GM23338 (cell line): Measurements from ENCODE around the gene ENTREP3. TPM values are rescaled to one million over a fixed set of nuclear protein-coding genes. Genes with fewer than 3 reads are reported as not detected.

Experiments
- ATAC-seq: fragments of 200-7000 bp; cut with Tn5 transposase; 3 replicates; pipeline ENCODE4 v1.9.1; 2020
- DNase-seq: peaks from one replicate; pipeline ENCODE4 v3.0.0-alpha.2; 2015; ENCODE audit warnings: low spot score
- H2AFZ ChIP-seq: fragments of 200-600 bp; sonication (generic); 2 replicates; pipeline ENCODE4 v1.8.0; 2016; ENCODE audit warnings: antibody characterized with exemption, mild to moderate bottlenecking, moderate library complexity
- H3F3A ChIP-seq: fragments of 200-600 bp; sonication (generic); replicated peaks from 2 replicates; pipeline ENCODE4 v1.8.0; 2017; ENCODE audit warnings: antibody characterized with exemption, mixed run types, low read depth
- H3K27ac ChIP-seq: fragments of 200-600 bp; sonication (generic); 2 replicates; pipeline ENCODE4 v1.6.1; 2016; ENCODE audit warnings: low read depth
- H3K27me3 ChIP-seq: fragments of 200-600 bp; sonication (generic); 2 replicates; pipeline ENCODE4 v1.8.0; 2016; ENCODE audit warnings: mild to moderate bottlenecking, mixed run types, moderate library complexity; ENCODE audit not compliant: insufficient read depth
- H3K36me3 ChIP-seq: fragments of 200-600 bp; sonication (generic); 2 replicates; pipeline ENCODE4 v1.8.0; 2016; ENCODE audit warnings: mild to moderate bottlenecking; ENCODE audit not compliant: insufficient read depth
- H3K4me1 ChIP-seq: fragments of 200-600 bp; sonication (generic); 2 replicates; pipeline ENCODE4 v1.8.0; 2016; ENCODE audit warnings: mild to moderate bottlenecking, moderate library complexity; ENCODE audit not compliant: insufficient read depth
- H3K4me2 ChIP-seq: fragments of 200-600 bp; sonication (generic); 2 replicates; pipeline ENCODE4 v1.7.1; 2017; ENCODE audit warnings: mixed run types
- H3K4me3 ChIP-seq: fragments of 200-600 bp; sonication (generic); 2 replicates; pipeline ENCODE4 v1.6.1; 2016; ENCODE audit warnings: mixed run types
- H3K79me2 ChIP-seq: fragments of 200-600 bp; sonication (generic); replicated peaks from 2 replicates; pipeline ENCODE4 v1.8.0; 2017; ENCODE audit warnings: mild to moderate bottlenecking; ENCODE audit not compliant: insufficient read depth
- H3K9me2 ChIP-seq: fragments of 200-600 bp; sonication (generic); 2 replicates; pipeline ENCODE4 v1.8.0; 2017; ENCODE audit not compliant: insufficient read depth
- H4K20me1 ChIP-seq: fragments of 200-600 bp; sonication (generic); replicated peaks from 2 replicates; pipeline ENCODE4 v1.8.0; 2017; ENCODE audit warnings: mild to moderate bottlenecking; ENCODE audit not compliant: insufficient read depth
- H3K27ac Mint-ChIP-seq: 2 replicates; pipeline ENCODE4 v1.8.0; 2020; ENCODE audit warnings: inconsistent platforms, mild to moderate bottlenecking, moderate library complexity, mixed read lengths
- H3K27me3 Mint-ChIP-seq: 3 replicates; pipeline ENCODE4 v1.8.0; 2022; ENCODE audit warnings: low read depth, mild to moderate bottlenecking, moderate library complexity, mixed read lengths, inconsistent platforms; ENCODE audit not compliant: insufficient read depth, poor library complexity
- H3K36me3 Mint-ChIP-seq: 3 replicates; pipeline ENCODE4 v1.8.0; 2021; ENCODE audit warnings: low read depth, mild to moderate bottlenecking, inconsistent platforms, moderate library complexity, mixed read lengths
- H3K4me1 Mint-ChIP-seq: 3 replicates; pipeline ENCODE4 v1.8.0; 2020; ENCODE audit warnings: mild to moderate bottlenecking, inconsistent platforms, mixed read lengths
- H3K4me3 Mint-ChIP-seq: 3 replicates; pipeline ENCODE4 v1.8.0; 2021; ENCODE audit warnings: moderate library complexity, mild to moderate bottlenecking, inconsistent platforms, mixed read lengths
- H3K9me3 Mint-ChIP-seq: 3 replicates; pipeline ENCODE4 v1.8.0; 2020; ENCODE audit warnings: moderate library complexity, mild to moderate bottlenecking, inconsistent platforms, mixed read lengths
- EZH2phosphoT487 ChIP-seq: fragments of 200-600 bp; sonication (generic); IDR thresholded peaks from one replicate; pipeline ENCODE4 v1.8.1; 2018; ENCODE audit warnings: antibody characterized with exemption; ENCODE audit not compliant: unreplicated experiment
- POLR2AphosphoS5 ChIP-seq: IDR thresholded peaks from 2 replicates; pipeline ENCODE4 v1.6.1; 2016; ENCODE audit warnings: antibody characterized with exemption, low read depth
- STAT1 ChIP-seq: IDR thresholded peaks from one replicate; pipeline ENCODE4 v1.6.1; 2016; ENCODE audit warnings: antibody characterized with exemption; ENCODE audit not compliant: unreplicated experiment
- ZNF114 ChIP-seq: fragments of 250-450 bp; sonication (Bioruptor Pico); IDR thresholded peaks from 2 replicates; pipeline ENCODE4 v1.5.0; 2020; ENCODE audit warnings: mild to moderate bottlenecking, moderate library complexity
- polyA plus RNA-seq: library from polyadenylated mRNA; unstranded; fragments of >200 nt; fragmentation: Nextera tagmentation; extraction: Ambion mirVana; gene quantifications from 2 replicates; pipeline ENCODE4 v1.2.1, GENCODE V29; 2016
- total RNA-seq: library from RNA; depleted of rRNA; stranded (reverse); fragments of >200 nt; shearing (Covaris generic); gene quantifications from 2 replicates; pipeline ENCODE4 v1.2.3, GENCODE V29; 2014
- TF ChIP-seq, protein P1 (sequence below), 2 experiments: fragments of 200-600 bp in 1 of 2; sonication (generic) in 1 of 2; conservative IDR thresholded peaks; 2 replicates each; pipeline versions ENCODE4 v1.5.1 to v1.6.1; 2016 to 2017; ENCODE audit warnings: antibody characterized with exemption in 2 of 2, low read depth in 2 of 2, mild to moderate bottlenecking in 2 of 2, moderate library complexity in 1 of 2
- TF ChIP-seq, protein P2 (sequence below): fragments of 250-450 bp; sonication (Bioruptor Pico); IDR thresholded peaks from 2 replicates; pipeline ENCODE4 v1.5.0; 2020; ENCODE audit warnings: mild to moderate bottlenecking, moderate library complexity

The ENTREP3 gene
- total and polyA plus RNA-seq, 2 experiments from 2014 or later: 18.6 to 46.3 TPM

DNA sequence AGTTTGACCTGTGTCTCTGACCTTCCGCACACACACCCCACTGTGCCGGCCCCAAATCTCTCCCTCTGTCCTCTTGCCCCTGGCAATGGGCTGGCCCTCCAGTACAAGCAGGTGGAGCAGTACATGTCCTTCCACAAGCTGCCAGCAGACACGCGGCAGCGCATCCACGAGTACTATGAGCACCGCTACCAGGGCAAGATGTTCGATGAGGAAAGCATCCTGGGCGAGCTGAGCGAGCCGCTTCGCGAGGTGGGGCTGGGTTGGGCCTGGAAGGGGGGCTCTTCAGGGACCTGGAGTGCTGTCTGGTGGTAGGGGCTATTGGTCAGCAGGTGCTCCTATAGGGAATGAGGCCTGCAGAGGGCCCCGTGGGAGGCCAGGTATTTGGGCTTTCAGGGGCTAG, 29.8 kb upstream of the ENTREP3 start:
- H3K4me2 ChIP-seq: no peak overlapping the region
- no peak for ATAC-seq
- H3K4me3 Mint-ChIP-seq: no peak overlapping the region

More for the DNA sequence above, 29.8 kb upstream of the ENTREP3 start:
- DNase-seq: no peak
- H3K36me3 ChIP-seq: no peaks in the 10 kb centered on the region
- Mint-ChIP-seq H3K27ac (no peak overlapping the region), H3K27me3 (peaks cover 7% of the 10 kb centered on the region), H3K9me3 (no peaks in the 10 kb centered on the region), H3K36me3 (peaks cover 3% of the 10 kb centered on the region; the same call in 1 of the 3 replicates), H3K4me1 (no peaks in the 10 kb centered on the region; the same call in 1 of the 3 replicates)
- no peaks in the 10 kb centered on the region for H3F3A ChIP-seq
- no peaks in the 10 kb centered on the region for H3K9me2 ChIP-seq
- TF ChIP-seq EZH2phosphoT487 (no peak), POLR2AphosphoS5 (no peak), STAT1 (no peak), ZNF114 (no peak)
- TF ChIP-seq, protein P1, sequence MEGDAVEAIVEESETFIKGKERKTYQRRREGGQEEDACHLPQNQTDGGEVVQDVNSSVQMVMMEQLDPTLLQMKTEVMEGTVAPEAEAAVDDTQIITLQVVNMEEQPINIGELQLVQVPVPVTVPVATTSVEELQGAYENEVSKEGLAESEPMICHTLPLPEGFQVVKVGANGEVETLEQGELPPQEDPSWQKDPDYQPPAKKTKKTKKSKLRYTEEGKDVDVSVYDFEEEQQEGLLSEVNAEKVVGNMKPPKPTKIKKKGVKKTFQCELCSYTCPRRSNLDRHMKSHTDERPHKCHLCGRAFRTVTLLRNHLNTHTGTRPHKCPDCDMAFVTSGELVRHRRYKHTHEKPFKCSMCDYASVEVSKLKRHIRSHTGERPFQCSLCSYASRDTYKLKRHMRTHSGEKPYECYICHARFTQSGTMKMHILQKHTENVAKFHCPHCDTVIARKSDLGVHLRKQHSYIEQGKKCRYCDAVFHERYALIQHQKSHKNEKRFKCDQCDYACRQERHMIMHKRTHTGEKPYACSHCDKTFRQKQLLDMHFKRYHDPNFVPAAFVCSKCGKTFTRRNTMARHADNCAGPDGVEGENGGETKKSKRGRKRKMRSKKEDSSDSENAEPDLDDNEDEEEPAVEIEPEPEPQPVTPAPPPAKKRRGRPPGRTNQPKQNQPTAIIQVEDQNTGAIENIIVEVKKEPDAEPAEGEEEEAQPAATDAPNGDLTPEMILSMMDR (conservative IDR thresholded peaks at IDR 0.05; ENCODE audit: low read depth in 2 of 2): no peak
- TF ChIP-seq, protein P2, sequence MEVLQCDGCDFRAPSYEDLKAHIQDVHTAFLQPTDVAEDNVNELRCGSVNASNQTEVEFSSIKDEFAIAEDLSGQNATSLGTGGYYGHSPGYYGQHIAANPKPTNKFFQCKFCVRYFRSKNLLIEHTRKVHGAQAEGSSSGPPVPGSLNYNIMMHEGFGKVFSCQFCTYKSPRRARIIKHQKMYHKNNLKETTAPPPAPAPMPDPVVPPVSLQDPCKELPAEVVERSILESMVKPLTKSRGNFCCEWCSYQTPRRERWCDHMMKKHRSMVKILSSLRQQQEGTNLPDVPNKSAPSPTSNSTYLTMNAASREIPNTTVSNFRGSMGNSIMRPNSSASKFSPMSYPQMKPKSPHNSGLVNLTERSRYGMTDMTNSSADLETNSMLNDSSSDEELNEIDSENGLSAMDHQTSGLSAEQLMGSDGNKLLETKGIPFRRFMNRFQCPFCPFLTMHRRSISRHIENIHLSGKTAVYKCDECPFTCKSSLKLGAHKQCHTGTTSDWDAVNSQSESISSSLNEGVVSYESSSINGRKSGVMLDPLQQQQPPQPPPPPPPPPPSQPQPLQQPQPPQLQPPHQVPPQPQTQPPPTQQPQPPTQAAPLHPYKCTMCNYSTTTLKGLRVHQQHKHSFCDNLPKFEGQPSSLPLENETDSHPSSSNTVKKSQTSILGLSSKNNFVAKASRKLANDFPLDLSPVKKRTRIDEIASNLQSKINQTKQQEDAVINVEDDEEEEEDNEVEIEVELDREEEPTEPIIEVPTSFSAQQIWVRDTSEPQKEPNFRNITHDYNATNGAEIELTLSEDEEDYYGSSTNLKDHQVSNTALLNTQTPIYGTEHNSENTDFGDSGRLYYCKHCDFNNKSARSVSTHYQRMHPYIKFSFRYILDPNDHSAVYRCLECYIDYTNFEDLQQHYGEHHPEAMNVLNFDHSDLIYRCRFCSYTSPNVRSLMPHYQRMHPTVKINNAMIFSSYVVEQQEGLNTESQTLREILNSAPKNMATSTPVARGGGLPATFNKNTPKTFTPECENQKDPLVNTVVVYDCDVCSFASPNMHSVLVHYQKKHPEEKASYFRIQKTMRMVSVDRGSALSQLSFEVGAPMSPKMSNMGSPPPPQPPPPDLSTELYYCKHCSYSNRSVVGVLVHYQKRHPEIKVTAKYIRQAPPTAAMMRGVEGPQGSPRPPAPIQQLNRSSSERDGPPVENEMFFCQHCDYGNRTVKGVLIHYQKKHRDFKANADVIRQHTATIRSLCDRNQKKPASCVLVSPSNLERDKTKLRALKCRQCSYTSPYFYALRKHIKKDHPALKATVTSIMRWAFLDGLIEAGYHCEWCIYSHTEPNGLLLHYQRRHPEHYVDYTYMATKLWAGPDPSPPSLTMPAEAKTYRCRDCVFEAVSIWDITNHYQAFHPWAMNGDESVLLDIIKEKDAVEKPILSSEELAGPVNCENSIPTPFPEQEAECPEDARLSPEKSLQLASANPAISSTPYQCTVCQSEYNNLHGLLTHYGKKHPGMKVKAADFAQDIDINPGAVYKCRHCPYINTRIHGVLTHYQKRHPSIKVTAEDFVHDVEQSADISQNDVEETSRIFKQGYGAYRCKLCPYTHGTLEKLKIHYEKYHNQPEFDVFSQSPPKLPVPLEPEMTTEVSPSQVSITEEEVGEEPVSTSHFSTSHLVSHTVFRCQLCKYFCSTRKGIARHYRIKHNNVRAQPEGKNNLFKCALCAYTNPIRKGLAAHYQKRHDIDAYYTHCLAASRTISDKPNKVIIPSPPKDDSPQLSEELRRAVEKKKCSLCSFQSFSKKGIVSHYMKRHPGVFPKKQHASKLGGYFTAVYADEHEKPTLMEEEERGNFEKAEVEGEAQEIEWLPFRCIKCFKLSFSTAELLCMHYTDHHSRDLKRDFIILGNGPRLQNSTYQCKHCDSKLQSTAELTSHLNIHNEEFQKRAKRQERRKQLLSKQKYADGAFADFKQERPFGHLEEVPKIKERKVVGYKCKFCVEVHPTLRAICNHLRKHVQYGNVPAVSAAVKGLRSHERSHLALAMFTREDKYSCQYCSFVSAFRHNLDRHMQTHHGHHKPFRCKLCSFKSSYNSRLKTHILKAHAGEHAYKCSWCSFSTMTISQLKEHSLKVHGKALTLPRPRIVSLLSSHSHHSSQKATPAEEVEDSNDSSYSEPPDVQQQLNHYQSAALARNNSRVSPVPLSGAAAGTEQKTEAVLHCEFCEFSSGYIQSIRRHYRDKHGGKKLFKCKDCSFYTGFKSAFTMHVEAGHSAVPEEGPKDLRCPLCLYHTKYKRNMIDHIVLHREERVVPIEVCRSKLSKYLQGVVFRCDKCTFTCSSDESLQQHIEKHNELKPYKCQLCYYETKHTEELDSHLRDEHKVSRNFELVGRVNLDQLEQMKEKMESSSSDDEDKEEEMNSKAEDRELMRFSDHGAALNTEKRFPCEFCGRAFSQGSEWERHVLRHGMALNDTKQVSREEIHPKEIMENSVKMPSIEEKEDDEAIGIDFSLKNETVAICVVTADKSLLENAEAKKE (CRISPR knock-in tag): no peak
- no peaks in the 10 kb centered on the region for H3K4me1 ChIP-seq
- no peak overlapping the region for H2AFZ ChIP-seq
- H3K4me3 ChIP-seq: no peak overlapping the region
- H3K79me2 ChIP-seq: no peaks in the 10 kb centered on the region
- H3K27me3 ChIP-seq: no peaks in the 10 kb centered on the region
- no peaks in the 10 kb centered on the region; the same call in 1 of the 2 replicates for H4K20me1 ChIP-seq
- H3K27ac ChIP-seq: no peak overlapping the region
